ENCODE results near the gene NKX6-2.
"Not testable (repeated sequence)": the region's sequence is repeated elsewhere in the genome, so short reads cannot be mapped to it uniquely, and the experiment has no call there.

The NKX6-2 gene

DNA sequence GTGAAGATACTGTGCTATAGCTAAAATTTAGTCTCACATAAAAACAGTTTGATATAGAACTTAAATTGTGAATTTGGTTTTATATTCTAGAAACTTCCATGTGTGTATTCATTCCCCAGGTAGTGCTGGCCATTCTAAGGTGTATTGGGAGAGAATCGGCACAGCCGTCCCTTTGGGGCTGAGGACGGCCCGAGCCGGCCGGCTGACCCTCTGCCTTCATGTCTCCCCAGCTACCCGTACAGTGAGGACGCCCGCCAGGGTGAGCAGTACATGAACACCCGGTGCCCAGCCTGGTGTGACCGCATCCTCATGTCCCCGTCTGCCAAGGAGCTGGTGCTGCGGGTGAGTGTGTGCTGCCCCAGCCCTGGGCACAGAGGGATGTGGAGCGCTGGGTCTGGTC is 8.5 kb downstream of the NKX6-2 start:
- DNase-seq, result no peak

DNA sequence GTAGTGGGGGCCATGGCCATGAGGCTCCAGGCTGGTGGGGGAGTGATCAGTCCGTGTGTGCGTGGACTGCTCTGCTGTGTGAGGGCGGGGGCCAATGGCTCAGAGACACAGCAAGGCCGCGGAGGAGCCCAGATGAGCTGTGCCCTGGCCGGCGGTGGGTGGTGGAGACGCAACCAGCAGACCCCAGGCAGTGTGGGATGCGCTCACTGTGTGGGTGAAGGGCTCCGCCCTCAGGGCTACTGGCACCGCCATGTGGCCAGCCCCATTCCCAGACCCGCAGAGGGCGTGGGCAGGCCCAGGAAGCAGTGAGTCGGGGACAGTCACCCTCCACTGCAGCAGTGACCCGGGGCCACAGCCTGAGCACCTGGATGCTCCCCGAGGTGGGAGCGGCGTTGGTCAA is 9.1 kb downstream of the NKX6-2 start:
- no peak for DNase-seq

DNA sequence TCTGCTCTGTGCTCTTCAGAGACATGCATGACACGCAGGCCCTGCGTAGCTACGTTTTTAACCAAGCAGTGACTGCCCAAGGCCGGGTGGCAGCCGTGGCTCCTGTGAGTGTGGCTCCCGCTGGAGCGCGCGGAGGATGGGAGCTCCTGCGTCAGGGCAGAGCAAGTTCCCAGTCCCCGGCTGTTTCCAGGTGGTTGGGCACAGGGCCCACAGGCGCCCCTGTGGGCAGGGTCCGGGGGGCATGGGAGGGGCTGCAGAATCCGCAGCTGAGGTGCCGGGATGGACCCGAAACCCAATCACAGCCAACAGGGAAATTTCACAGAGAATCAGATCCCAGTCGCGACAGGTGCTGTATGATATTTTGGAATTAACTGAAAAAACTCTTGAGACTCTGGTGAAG is 9.8 kb downstream of the NKX6-2 start:
- peak; percentile 12 for DNase-seq

DNA sequence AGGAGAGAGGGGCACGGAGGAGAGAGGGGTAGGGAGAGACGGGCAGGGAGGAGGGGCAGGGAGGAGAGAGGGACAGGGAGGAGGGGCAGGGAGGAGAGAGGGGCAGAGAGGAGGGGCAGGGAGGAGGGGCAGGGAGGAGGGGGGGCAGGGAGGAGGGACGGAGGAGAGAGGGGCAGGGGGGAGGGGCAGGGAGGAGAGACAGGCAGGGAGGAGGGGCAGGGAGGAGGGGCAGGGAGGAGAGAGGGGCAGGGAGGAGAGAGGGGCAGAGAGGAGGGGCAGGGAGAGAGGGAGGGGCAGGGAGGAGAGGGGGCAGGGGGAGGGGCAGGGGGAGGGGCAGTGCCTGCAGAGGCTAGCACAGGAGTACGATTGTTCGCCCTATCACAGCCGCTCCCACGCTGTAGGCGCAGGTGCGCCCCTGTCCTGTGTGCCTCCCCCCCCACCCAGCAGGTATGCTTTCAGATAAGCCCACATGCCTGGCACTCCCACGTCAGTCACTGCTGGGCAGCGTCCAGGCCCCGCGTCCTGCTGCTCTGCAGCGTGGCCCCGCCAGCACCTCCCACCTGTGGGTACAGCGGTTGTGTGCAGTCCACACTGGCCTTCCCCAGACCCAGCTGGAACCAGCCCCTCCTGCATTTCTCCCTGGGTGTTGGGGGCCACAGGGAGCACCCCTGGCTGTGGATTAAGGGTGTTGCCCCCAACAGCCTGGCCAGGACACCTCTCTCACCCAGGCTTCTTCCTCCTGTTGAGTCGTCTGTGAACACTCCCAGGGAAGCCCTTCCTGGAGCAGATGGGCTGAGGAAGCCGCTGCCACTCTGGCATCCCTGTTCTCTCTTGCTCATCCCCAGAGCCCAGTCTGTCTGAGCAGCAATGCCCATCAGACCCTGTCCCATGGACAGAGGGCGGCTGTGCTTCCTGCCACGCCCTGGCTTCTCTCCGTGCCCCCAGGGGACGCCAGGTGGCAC is 10.8 kb downstream of the NKX6-2 start:
- peak; percentile 10 for DNase-seq

DNA sequence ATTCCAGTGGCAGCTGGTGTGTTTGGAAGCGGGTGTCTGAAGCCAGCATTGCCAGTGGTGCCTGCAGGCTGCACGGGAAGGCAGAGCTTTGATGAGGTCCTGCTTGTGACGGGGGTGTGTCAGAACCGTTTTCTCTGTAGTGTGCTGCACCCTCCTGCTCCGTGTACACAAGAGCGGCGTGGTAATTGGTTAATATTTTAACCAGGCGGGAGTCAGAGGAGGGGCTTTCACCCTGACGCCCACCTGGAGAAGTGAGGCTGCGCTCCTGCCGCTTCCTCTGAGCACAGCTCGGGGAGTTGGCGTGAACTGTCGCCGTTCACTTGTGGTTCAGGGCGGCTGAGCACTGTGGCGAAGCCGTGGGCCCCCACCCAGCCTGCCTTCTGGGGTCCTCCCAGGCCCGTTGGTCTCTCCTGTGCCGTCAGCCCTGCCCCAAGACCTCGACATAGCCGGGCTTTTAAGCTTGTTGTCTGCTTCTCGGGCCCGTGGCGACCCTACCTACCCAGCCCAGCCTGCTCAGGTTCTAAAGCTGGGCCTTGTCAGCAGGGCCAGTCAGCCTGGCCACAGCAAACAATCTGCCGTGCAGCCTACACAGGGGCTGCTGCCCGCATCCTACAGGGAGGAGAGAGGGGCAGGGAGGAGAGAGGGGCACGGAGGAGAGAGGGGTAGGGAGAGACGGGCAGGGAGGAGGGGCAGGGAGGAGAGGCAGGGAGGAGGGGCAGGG is 11.6 kb downstream of the NKX6-2 start:
- no peak for DNase-seq

DNA sequence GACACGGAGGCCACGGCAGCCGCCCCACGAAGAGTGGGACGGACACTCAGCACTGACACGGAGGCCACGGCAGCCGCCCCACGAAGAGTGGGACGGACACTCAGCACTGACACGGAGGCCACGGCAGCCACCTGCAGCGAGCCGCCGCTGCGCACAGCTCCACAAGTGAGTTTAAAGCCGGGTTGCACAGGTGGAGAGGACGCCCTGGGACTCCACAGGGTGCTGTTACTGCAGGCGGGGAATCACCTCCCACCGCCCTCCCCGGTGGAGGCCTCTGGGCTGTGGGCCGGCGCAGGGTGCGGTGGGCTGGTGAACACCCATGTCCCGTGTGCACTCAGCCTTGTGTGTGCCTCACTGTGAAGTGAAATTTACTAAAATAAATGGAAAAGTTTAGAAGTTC is 13.1 kb downstream of the NKX6-2 start:
- DNase-seq, result not testable (repeated sequence)

DNA sequence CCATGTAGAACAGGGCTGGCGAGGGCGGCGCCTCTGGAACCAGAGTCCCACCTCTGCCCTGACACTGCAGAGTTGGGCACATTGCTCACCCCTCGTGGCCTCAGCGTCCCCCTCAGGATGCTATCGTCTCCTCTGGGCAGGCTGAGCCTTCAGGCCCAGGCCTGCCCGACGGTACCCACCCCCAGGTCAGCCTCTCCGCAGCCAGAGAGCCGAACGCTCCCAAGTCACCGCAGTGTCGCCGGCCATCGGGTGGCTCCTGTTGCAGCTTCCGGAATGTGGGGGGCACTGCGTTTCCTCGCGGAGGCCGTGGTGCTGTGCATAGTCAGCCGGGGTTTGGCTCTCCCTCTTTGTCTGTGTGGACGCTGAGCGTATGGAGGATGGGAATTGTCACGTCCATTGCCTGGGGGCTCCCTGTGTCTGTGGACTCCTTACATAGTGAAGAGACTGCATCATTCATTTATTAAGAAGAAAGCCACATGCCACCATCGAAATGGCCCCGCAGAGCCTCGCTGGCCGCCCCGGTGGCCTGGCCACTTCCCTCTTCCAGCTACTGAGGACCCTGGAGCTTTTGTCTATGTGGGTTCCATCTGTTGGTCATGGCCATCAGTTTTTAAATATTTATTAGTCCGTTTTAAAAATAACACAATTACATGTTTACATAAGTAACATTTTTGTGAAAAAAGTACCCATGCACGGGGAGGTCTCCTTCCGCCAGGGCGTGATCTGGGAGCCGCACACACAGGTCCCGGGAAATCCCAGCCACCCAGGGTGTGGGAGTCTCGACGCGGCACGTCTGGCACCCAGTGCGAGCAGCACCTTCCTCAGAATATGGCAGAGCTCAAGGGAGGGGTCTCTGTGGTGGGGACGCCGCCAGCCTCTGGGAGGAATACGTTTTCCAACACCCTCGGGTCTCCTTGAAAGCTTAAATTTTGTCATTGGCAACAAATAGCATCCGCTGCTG is 15.6 kb downstream of the NKX6-2 start:
- no peak for DNase-seq

DNA sequence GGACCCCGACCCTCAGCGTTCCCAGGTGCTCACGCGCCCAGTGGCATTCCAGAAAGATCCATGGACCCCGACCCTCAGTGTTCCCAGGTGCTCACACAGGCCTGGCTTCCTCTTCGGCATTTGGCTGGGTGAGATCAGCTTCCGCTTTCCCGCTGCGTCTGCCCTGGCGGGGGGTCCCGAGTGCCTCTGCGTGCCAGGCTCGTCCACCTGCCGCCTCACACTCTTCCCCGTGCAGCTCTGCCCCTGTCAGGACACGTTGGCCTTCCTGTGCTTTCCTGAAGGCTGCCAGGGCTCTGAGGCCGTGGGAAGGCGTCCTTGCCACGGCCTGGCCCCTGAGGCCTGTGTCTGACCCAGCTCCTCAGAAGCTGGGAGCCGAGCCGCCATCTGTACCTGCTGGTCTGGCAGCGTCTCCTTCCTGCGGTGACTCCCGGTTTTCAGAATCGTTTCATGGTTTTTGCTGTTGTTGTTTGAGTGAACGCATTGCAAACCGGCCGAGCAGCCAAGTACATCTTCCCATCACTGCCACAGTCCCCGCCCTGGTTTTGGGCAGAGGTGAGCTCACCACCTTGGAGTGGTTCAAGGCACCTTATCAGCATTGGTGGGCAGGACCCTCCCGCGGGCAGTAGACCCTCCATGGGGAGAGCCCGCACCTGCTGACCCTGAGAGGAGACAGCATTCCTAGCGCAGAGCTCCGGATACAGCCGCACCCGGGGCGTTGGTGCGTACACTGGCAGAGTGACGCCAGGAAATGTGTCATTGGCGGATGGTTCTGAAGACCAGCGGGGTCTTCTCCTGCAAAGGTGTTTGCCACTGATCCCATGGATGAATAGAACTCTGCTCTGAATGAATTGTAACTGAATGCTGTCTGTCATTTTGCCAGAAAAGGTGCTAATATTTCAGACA is 17.4 kb downstream of the NKX6-2 start:
- DNase-seq, result no peak

DNA sequence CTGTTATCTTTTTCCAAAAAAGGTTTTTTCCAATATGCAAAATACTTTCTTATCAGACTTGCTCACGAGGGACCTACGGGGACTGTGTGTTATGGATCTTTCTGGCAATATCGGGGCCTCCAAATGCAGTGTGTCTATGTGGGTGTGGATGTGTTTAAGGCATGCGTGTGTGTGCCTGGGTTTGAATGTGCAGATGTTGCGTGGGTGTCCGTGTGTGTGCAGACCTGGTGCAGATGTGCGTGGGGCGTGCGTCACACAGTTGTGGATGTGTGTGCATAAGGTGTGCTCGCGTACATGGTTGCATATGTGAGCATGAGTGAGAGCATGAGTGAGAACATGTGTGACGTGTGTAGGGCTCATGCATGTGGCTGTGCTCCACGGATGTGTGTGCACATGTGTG is 19.7 kb downstream of the NKX6-2 start:
- no peak for DNase-seq

DNA sequence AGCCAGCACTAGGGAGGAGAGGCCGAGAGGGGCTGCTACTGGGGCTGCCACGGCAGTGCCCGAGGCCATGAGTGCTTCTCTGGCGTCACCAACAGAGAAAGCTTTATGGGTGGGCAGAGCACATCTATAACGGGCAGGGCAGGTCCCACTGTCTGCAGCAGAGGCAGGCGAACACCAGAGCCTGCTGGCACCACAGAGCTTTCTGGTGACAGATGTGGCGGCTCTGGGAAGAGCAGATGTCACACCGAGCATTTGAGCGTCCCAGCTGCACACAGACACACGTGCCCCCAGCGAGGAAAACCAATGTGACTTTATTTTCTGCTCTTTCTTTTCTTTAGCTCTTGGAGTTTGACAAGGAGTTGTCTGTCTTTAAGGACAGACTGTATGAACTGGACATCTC is 20.5 kb downstream of the NKX6-2 start:
- DNase-seq, result no peak

DNA sequence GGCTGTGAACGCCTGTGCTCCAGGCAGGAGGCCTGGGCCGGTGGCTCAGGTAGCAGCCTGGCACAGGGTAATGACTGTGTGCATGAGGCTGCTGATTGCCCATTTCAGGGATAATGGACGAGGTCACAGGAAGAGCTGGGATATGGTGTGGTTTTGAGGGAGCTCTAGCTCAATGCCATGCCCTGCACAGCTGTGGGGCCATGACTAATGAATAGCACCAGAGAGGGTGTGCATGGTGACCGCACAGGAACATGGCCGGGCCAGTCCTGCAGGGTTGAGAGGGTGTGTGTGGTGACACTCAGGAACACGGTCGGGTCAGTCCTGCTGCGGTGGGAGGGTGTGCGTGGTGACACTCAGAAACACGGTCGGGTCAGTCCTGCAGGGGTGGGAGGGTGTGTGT is 21.8 kb downstream of the NKX6-2 start:
- no peak for DNase-seq

DNA sequence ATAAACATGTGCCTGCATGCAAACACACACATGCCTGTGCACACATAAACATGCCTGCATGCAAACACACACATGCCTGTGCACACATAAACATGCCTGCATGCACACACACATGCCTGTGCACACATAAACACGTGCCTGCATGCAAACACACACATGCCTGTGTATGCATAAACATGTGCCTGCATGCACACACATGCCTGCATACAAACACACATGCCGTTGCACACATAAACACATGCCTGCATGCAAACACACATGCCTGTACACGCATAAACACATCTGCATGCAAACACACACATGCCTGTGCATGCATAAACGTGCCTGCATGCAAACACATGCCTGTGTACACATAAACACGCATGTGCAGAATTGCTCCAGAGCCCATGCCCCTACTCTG is 22.4 kb downstream of the NKX6-2 start:
- no peak for DNase-seq

DNA sequence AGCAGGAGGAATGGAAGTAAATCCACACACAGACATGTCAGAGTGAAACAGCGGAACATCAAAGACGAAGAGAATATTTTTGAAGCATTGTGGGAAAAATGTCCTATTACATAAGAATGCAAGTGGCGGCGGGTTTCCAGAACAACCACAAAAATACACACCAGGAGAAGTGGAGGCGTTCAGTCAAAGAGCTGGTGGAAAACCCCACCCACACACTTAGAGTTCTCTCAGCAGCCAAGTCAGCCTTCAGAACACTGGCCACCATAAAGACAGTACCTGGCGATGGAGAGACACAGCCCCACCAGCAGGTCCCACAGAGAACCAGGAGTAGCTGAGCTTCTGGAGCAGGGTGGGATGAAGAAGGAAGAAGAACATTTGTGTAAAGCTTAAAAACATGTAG is 23.7 kb downstream of the NKX6-2 start:
- DNase-seq, result no peak

DNA sequence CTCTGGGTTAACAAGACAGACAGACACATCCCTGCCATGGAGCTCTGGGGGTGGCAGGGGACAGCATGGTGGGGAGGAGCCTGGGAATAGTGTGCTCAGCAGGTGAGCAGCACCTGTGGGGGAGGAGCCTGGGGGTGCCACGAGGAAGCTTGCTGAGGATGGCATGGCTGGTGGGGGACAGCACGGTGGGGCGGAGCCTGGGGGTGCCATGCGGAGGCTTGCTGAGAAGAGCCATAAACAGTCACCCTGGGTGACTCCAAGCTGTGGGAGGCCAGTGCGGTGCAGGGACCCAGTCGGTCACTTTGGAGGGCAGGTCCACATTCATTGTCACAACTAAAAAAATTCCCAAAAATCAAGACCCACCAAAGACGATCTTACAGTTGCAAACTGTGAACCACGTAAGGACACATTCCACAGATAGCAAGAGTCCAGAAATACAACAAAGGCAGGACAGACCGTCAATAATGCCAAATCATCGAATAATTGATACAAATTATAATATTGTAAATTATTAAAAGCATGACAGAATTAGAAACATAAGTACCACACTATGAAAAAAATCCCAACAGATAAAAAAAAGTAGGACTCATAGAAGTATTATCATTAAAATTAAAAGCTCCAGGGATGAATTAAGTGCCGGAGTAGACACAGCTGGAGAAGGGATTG is 24.4 kb downstream of the NKX6-2 start:
- no peak for DNase-seq

DNA sequence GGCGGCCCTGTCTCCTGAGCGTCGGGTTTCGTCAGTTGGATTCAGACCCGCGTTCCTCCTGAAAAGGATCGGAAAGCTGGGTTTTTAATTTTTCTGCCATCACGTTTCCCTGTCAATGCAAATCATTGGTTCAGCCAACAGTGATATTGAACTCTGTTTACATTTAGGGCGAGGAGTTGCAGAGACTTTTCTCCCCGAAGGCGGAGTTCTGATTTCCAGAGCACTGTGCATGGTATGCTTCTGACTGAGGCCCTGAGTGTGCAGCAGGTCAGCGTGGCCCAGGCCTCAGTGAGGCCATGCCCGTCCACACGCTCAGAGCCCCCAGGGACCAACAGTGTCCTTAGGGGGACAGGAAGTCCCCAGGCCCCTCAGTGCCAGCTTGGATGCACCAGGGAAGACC is 27.1 kb downstream of the NKX6-2 start:
- no peak for DNase-seq

DNA sequence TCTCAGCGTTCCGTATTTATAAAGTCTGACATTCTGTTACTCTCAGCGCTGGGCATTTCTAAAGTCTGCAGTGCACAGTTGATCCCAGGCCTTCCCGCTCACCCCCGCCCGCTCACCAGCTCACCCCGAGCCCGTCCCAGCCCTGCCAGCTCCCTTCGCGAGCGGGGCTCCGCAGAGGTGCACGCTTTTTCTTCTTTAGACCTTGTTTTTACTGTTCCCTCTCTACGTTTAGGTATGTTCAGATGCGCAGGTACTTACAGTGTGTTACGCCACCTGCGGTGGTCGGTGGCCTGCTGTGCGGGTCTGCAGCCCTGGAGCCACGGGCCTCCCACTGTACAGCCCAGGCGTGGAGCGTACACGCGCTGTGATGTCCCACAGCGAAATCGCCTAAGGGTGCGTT is 28.8 kb downstream of the NKX6-2 start:
- no peak for DNase-seq

DNA sequence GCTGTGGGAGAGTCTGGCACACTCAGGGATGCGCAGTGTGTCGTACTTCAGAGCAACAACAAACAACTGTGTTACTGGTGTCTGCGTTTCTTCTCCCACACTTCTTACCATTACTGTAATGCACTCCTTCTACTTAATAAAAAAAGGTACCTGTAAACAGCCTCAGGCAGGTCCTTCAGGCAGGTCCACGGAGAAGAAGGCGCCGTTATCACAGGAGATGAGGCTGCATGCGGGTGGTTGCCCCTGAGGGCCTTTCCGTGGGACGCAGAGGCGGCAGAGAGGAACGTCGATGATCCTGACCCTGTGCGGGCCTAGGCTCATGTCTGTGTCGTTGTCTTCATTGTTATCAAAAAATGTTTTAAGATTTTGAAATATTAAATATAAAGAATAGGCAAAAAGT is 29.4 kb downstream of the NKX6-2 start:
- DNase-seq, result no peak

DNA sequence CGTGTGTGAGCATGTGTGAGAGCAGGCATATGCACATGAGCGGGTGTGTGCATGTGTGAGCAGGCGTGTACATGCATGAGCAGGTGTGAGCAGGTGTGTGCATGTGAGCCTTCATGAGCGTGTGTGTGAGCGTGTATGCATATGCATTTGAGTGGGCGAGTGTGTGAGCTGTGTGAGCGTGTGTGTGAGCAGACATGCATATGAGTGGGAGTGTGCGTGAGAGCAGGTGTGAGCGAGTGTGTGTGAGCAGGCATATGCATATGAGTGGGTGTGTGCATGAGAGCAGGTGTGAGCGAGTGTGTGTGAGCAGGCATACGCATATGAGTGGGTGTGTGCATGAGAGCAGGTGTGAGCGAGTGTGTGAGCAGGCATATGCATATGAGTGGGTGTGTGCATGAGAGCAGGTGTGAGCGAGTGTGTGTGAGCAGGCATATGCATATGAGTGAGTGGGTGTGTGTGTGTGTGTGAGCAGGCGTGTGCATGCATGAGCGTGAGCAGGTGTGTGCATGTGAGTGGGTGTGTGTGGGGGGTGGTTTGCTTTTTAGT is 30.7 kb downstream of the NKX6-2 start:
- no peak for DNase-seq

DNA sequence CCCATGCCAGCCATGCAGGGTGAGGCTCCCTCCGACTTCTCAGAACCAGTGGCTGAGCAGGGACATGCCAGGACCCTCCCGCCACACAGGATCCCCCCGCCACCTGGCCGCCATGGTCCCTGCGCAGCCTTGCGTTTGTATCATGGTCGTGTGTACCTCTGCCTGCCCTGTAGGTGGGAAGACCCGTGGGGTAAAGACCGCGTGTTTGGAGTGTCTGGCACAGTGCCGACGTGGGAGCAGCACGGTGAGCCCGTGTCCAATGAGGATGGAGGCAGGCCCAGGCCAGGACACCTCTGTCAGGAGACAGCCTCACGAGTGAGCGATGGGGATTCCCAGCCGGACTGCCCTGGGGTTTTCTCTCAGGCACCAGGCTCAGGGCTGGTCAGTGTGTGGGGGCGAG is 31.9 kb downstream of the NKX6-2 start:
- no peak for DNase-seq

DNA sequence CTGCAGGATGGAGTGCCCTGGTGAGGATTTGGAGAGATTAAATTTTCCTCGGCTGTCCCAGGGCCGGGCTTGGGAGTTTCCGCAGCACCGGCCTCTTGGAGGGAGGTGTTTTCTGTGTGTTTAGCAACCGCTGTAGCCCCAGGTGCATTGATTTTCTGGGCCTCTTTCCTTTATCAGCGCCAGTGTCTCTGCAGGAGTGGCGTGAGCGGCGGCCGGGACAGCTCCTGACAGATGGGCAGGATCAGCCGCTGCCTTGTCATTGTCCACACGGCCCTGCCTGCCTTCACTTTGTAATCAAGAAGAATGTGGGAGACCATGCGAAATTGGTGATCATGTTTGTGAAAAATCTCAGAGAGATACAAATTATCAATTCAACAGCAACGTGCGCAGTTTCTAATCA is 32.4 kb downstream of the NKX6-2 start:
- no peak for DNase-seq

DNA sequence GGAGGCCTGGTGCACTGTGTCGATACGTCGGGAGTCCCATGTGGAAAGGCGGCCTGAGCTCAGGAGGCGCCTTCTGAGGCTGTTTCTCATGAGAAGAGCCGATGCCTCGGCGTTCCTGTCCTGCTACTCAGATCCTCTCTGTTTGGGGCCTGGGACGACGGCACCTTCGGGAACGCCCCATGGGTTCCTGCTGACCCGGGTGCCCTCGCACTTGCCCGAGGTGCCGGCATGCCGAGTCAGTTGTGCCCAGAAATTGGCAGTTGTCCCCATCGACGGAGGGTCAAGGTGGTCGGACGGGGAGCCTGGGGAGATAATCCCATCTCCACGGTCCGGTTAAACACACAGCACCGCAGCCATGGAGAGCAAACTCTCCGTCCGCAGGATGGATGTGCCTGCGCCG is 33.0 kb downstream of the NKX6-2 start:
- DNase-seq, result no peak

Data from DMS79 treated with DMSO at 0.1 percent for 48 hours (cell line).